ENCODE results near the gene PPP6R2.

GRCh38 chr22:50357756-50358155 lies 14.6 kb downstream of the PPP6R2 start:
- TF ChIP-seq CTCF (IDR thresholded peaks at IDR 0.05) (no peak), EZH2 (IDR thresholded peaks at IDR 0.05) (no peak), EZH2phosphoT487 (IDR thresholded peaks at IDR 0.05) (no peak)
